Measurements from ENCODE around the gene ITGAE. TPM values are rescaled to one million over a fixed set of nuclear protein-coding genes. Genes with fewer than 3 reads are reported as not detected.

Gene ITGAE
- polyA plus RNA-seq, 2 of the 4 experiments (the other 2 are of a cell fraction), result 154 to 156 TPM

GRCh38 chr17:3691617-3692067 is 109.3 kb downstream of the ITGAE start:
- FAIRE-seq, result no peak
- 90% methylated on average over 16 of the region's 16 CpGs for WGBS (ENCODE audit: missing lambda C conversion rate)
- CTCF ChIA-PET, result interaction anchor here (0.5 to 1.2 kb wide), 6 partner anchors 9 to 802 kb away, joined by 3 to 6 read pairs (median 4); no protein-coding TSS in a partner anchor
- DNase-seq (ENCODE audit: low read depth in 1 of 2, low spot score in 1 of 2), result no peak
- POLR2A ChIA-PET, result no interaction called here
- H3K4me1 ChIP-seq, result peaks cover 8% of the 10 kb centered on the region; the same call in 2 of the 3 replicates
- TF ChIP-seq HOXB5 (CRISPR knock-in tag; IDR thresholded peaks at IDR 0.05), result no peak
- TF ChIP-seq TP53 (CRISPR knock-in tag; IDR thresholded peaks at IDR 0.05), result no peak
- TF ChIP-seq ZNF302 (CRISPR knock-in tag; IDR thresholded peaks at IDR 0.05), result no peak
- no peak for TF ChIP-seq ZC3H11A (IDR thresholded peaks at IDR 0.05)
- 0 out of 6 replicates have a peak, but pooled peaks of 1 of the 2 experiments have one; percentile 10 for ATAC-seq
- H3K4me2 ChIP-seq, result no peak overlapping the region
- H3K4me3 ChIP-seq, result no peak overlapping the region
- H3K27ac ChIP-seq, result no peak overlapping the region
- H3K9me3 ChIP-seq, result no peaks in the 10 kb centered on the region

GRCh38 chr17:3690094-3690715 is 110.8 kb downstream of the ITGAE start:
- FAIRE-seq, result no peak
- Histone ChIP-seq H3K9me3 (no peaks in the 10 kb centered on the region), H3K4me3 (no peak overlapping the region), H3K27ac (no peak overlapping the region), H3K4me1 (peaks cover 7% of the 10 kb centered on the region; the same call in 2 of the 3 replicates), H3K4me2 (no peak overlapping the region)
- no peak for TF ChIP-seq NR3C1 (IDR thresholded peaks at IDR 0.05)
- no peak for TF ChIP-seq ATOH8 (CRISPR knock-in tag; IDR thresholded peaks at IDR 0.05; ENCODE audit: low read depth)
- TF ChIP-seq MAFK (IDR thresholded peaks at IDR 0.05; ENCODE audit: partially characterized antibody), result no peak
- ChIA-PET POLR2A (no interaction called here), CTCF (interaction anchor here (0.9 to 2.1 kb wide), 2 partner anchors 11 to 47 kb away, joined by 3 to 6 read pairs; no protein-coding TSS in a partner anchor)
- 94% methylated on average over 18 of the region's 22 CpGs for WGBS (ENCODE audit: missing lambda C conversion rate)
- no peak for DNase-seq (ENCODE audit: low read depth in 1 of 2, low spot score in 1 of 2)
- ATAC-seq, result peak; percentile 21 to 45; a peak in 2 of 6 replicates

- peaks cover under 1% of the 10 kb centered on the region; the same call in 1 of the 3 replicates for H3K4me1 ChIP-seq
- ChIA-PET CTCF (interaction anchor here (2.1 kb wide), 1 partner anchor 48 kb away, joined by 6 read pairs; no protein-coding TSS in a partner anchor), POLR2A (no interaction called here)
- no peak overlapping the region for H3K4me2 ChIP-seq
- TF ChIP-seq KDM5A (IDR thresholded peaks at IDR 0.05), result no peak
- FAIRE-seq (no peak), ATAC-seq (peak in 1 of 2 experiments; percentile 25; a peak in 2 of 6 replicates), DNase-seq (ENCODE audit: low read depth in 1 of 2, low spot score in 1 of 2) (no peak)
- no peaks in the 10 kb centered on the region for H3K9me3 ChIP-seq
- 91% methylated on average over 37 of the region's 44 CpGs for whole genome bisulfite sequencing (ENCODE audit: missing lambda C conversion rate)
- no peak overlapping the region for H3K4me3 ChIP-seq
- no peak overlapping the region for H3K27ac ChIP-seq
Observed at GRCh38 chr17:3689262-3690093, 111.5 kb downstream of the ITGAE start.

- Histone ChIP-seq H3K4me2 (no peak overlapping the region), H3K4me1 (no peaks in the 10 kb centered on the region), H3K9me3 (no peaks in the 10 kb centered on the region), H3K4me3 (no peak overlapping the region), H3K27ac (no peak overlapping the region)
- 84% methylated on average over 11 of the region's 14 CpGs for WGBS (ENCODE audit: missing lambda C conversion rate)
- DNase-seq (ENCODE audit: low read depth in 1 of 2, low spot score in 1 of 2) (no peak), FAIRE-seq (no peak), ATAC-seq (peak; percentile 3 to 12; a peak in 5 of 6 replicates)
- TF ChIP-seq EHMT2 (IDR thresholded peaks at IDR 0.05; ENCODE audit: low read depth) (no peak), KDM1A (IDR thresholded peaks at IDR 0.05; ENCODE audit: low read depth) (no peak), USF2 (IDR thresholded peaks at IDR 0.05) (no peak), NR3C1 (IDR thresholded peaks at IDR 0.05) (no peak), ESRRA (IDR thresholded peaks at IDR 0.05; ENCODE audit: borderline replicate concordance, low read length) (no peak), E2F6 (IDR thresholded peaks at IDR 0.05; ENCODE audit: borderline replicate concordance, low read depth) (no peak), TP53 (CRISPR knock-in tag; IDR thresholded peaks at IDR 0.05) (no peak), ZFP36 (IDR thresholded peaks at IDR 0.05; ENCODE audit: borderline replicate concordance, partially characterized antibody) (no peak)
- CTCF ChIA-PET, result interaction anchor here (1.2 to 2.1 kb wide), 3 partner anchors 12 to 49 kb away, joined by 3 to 6 read pairs (median 6); no protein-coding TSS in a partner anchor
- POLR2A ChIA-PET, result no interaction called here
Observed at GRCh38 chr17:3688852-3689261, 112.1 kb downstream of the ITGAE start.

Measured in A549 (cell line).